Endothelial cell (in vitro differentiated cells): ENCODE measurements around the gene CCDC175. TPM values are rescaled to one million over a fixed set of nuclear protein-coding genes. Genes with fewer than 3 reads are reported as not detected.

Experiments
- DNase-seq: peaks from one replicate; pipeline ENCODE4 v3.0.0; 2021; ENCODE audit warnings: low spot score
- H3K27ac Mint-ChIP-seq: one replicate; pipeline ENCODE4 v1.8.0; 2021; ENCODE audit warnings: mixed read lengths, inconsistent platforms; ENCODE audit not compliant: unreplicated experiment
- H3K27me3 Mint-ChIP-seq: one replicate; pipeline ENCODE4 v1.8.0; 2021; ENCODE audit warnings: mild to moderate bottlenecking, moderate library complexity, mixed read lengths, inconsistent platforms; ENCODE audit not compliant: unreplicated experiment
- H3K36me3 Mint-ChIP-seq: one replicate; pipeline ENCODE4 v1.8.0; 2021; ENCODE audit warnings: mild to moderate bottlenecking, low read depth, mixed read lengths, inconsistent platforms; ENCODE audit not compliant: unreplicated experiment
- H3K4me1 Mint-ChIP-seq: one replicate; pipeline ENCODE4 v1.8.0; 2021; ENCODE audit warnings: mild to moderate bottlenecking, mixed read lengths, inconsistent platforms; ENCODE audit not compliant: unreplicated experiment
- H3K4me3 Mint-ChIP-seq: one replicate; pipeline ENCODE4 v1.8.0; 2021; ENCODE audit warnings: mild to moderate bottlenecking, mixed read lengths, inconsistent platforms; ENCODE audit not compliant: unreplicated experiment
- H3K9me3 Mint-ChIP-seq: one replicate; pipeline ENCODE4 v1.8.0; 2021; ENCODE audit warnings: mixed read lengths, inconsistent platforms; ENCODE audit not compliant: unreplicated experiment
- long read RNA-seq: library from polyadenylated mRNA; unstranded; transcript quantifications from one replicate; pipeline ENCODE4 v2.0.0, GENCODE V29; 2020; ENCODE audit not compliant: unreplicated experiment
- total RNA-seq: library from RNA; stranded (reverse); fragmentation: NEBNext Ultra II Directional; extraction: Animal tissue kit (Norgen Biotek cat#: 25700); gene quantifications from one replicate; pipeline ENCODE4 v1.2.1, GENCODE V29; 2021; ENCODE audit not compliant: unreplicated experiment
- TF ChIP-seq, protein P1 (sequence below): fragments of 200-600 bp; sonication (generic); IDR thresholded peaks from one replicate; pipeline ENCODE4 v1.5.0; 2021; ENCODE audit warnings: antibody characterized with exemption; ENCODE audit not compliant: unreplicated experiment

Gene CCDC175
- not detected for total RNA-seq
- long read RNA-seq: 0 reads

DNA sequence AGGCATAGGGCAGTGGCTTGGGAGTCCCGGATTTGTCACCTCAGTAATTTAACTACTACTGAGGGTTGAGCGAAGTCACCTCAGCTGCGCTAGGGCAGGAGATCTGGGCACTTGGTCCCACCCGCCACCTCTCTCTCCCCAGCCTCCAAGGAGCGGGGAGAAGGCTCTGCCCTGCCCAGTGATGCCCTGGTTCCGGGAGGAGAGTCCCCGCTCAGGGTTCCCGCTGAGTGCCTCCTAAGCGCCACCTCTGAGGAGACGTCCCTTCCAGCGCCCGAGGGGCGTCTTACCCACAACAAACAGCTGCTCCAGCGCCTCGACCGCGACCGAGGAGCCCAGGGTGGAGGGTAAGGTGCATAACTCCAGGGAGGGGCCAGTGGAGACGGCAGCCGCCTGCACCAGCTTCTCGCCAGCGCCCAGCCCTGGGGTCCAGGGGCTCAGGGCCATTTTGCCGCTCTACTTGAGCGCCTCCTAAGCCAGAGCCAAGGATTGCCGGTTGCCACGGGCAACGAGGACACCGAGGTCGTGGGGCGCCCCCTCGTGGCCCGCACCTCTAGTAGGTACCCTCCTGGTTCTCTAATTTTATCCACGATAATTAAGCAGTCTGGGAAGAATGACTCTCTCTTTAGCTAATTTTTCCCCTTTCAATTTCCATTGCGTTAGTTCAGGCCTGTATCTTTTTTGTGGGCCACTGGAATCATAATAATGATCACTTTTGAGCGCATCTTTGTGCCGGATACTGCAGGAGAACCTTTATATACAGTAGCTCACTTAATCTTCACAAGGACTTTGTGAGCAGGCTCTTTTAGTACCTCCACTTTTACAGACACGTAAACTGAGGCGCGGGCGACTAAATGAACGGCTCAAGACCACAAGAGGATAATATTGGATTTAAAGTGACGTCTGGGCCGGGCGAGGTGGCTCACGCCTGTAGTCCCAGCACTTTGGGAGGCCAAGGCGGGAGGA, at the start of gene CCDC175:
Gene CCDC175 (minus strand): TSS at position 481 of the 963 bp plus-strand sequence. CDS start 37 bp downstream, at position 444.
- Mint-ChIP-seq H3K27me3 (no peaks in the 10 kb centered on the region), H3K9me3 (no peaks in the 10 kb centered on the region), H3K4me1 (no peaks in the 10 kb centered on the region), H3K36me3 (no peaks in the 10 kb centered on the region), H3K27ac (peak within 1 kb of the TSS; percentile 30), H3K4me3 (peak within 1 kb of the TSS; percentile 78)
- TF ChIP-seq, protein P1, sequence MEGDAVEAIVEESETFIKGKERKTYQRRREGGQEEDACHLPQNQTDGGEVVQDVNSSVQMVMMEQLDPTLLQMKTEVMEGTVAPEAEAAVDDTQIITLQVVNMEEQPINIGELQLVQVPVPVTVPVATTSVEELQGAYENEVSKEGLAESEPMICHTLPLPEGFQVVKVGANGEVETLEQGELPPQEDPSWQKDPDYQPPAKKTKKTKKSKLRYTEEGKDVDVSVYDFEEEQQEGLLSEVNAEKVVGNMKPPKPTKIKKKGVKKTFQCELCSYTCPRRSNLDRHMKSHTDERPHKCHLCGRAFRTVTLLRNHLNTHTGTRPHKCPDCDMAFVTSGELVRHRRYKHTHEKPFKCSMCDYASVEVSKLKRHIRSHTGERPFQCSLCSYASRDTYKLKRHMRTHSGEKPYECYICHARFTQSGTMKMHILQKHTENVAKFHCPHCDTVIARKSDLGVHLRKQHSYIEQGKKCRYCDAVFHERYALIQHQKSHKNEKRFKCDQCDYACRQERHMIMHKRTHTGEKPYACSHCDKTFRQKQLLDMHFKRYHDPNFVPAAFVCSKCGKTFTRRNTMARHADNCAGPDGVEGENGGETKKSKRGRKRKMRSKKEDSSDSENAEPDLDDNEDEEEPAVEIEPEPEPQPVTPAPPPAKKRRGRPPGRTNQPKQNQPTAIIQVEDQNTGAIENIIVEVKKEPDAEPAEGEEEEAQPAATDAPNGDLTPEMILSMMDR: peak; percentile 90
- peak; percentile 92 for DNase-seq

DNA sequence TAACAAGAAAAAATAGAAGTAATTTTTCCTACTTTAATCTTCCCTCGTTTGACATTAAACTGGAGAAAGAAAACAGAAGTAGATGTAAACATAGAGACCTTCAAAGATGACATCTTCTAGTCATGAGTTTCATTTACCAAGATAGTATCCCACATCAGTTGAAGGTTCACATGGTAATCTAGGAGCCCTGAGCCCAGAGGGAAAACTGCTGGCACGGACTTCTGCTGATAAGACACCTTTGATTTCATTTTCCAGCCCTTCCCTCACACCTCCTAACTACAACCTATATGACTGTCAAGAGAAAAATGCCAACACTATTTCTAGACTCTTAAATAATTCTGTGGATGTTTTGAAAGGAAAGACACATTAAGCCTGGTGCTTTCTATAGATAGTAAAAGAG, 46.0 kb upstream of the CCDC175 start:
- H3K27me3 Mint-ChIP-seq: no peaks in the 10 kb centered on the region
- TF ChIP-seq, protein P1: no peak
- no peak overlapping the region for H3K4me3 Mint-ChIP-seq
- H3K27ac Mint-ChIP-seq: no peak overlapping the region
- H3K4me1 Mint-ChIP-seq: peaks cover 3% of the 10 kb centered on the region
- no peak for DNase-seq
- H3K36me3 Mint-ChIP-seq: no peaks in the 10 kb centered on the region
- H3K9me3 Mint-ChIP-seq: no peaks in the 10 kb centered on the region

DNA sequence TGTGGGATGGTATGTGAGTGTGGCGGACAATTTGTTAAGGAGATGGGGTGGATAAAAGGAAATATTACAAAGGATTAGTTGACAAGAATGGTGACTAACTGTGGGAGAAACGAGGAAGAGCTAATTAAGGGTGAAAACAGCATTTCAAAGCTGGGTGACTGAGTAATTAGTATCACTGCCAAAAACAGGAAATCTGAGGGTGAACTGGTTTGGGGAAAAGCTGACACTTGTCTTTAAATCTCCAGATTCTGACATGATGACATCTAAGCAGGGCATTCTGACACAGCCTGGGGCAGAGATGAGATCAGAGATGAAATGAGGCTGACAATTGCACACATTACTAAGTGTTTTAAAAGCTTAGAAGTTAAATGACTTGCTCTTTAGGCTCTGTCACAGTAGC, 42.4 kb upstream of the CCDC175 start:
- H3K4me1 Mint-ChIP-seq: peaks cover 3% of the 10 kb centered on the region
- DNase-seq: no peak
- no peak overlapping the region for H3K4me3 Mint-ChIP-seq

DNA sequence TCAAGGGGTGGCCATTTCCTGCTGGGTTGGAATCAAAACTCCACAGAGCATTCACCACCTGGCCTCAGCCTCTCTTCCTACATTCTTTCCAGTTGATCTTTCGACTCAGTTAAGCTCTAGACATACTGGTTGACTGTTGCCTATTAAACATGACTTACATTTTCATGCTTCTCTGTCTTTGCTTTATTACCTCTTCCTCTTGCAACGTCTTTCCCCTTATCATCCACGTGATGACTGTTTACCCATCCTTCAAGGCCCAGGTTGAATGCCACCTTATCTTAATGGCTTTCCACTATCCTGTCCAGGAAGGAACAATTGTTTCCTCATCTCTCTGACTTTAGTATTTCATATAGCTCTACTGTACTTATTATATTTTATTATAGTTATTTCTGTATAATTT, 24.4 kb upstream of the CCDC175 start:
- Mint-ChIP-seq H3K36me3 (no peaks in the 10 kb centered on the region), H3K27me3 (peaks cover 4% of the 10 kb centered on the region), H3K4me3 (no peak overlapping the region), H3K4me1 (peaks cover 2% of the 10 kb centered on the region), H3K9me3 (no peaks in the 10 kb centered on the region), H3K27ac (no peak overlapping the region)
- no peak for DNase-seq
- TF ChIP-seq, protein P1: no peak

More for the DNA sequence above, 42.4 kb upstream of the CCDC175 start:
- no peak overlapping the region for H3K27ac Mint-ChIP-seq
- no peaks in the 10 kb centered on the region for H3K27me3 Mint-ChIP-seq
- H3K9me3 Mint-ChIP-seq: no peaks in the 10 kb centered on the region
- no peaks in the 10 kb centered on the region for H3K36me3 Mint-ChIP-seq
- TF ChIP-seq, protein P1: no peak
